HepG2 (cell line): ENCODE measurements around the gene DHX58. TPM values are rescaled to one million over a fixed set of nuclear protein-coding genes. Genes with fewer than 3 reads are reported as not detected.

Experiments
- FOXJ3 ChIP-seq: sonication (generic); formaldehyde crosslinking; IDR thresholded peaks from 2 replicates; pipeline ENCODE4 v1.4.0; 2020; ENCODE audit warnings: missing genetic modification reagents, mild to moderate bottlenecking, borderline replicate concordance
- FOXM1 ChIP-seq: sonication (generic); formaldehyde crosslinking; IDR thresholded peaks from 2 replicates; pipeline ENCODE4 v1.5.0; 2020; ENCODE audit warnings: missing genetic modification reagents
- MEIS2 ChIP-seq: sonication (generic); formaldehyde crosslinking; IDR thresholded peaks from 2 replicates; pipeline ENCODE4 v1.9.0; 2021; ENCODE audit warnings: mild to moderate bottlenecking, missing genetic modification reagents
- MIXL1 ChIP-seq: IDR thresholded peaks from 2 replicates; pipeline ENCODE4 v1.6.1; 2016
- NFKB2 ChIP-seq: sonication (generic); formaldehyde crosslinking; IDR thresholded peaks from 2 replicates; pipeline ENCODE4 v1.4.0; 2020; ENCODE audit warnings: missing genetic modification reagents, borderline replicate concordance
- NFYC ChIP-seq: IDR thresholded peaks from 2 replicates; pipeline ENCODE4 v1.6.1; 2016; ENCODE audit warnings: missing genetic modification reagents, missing compliant biosample characterization
- POLR2AphosphoS2 ChIP-seq: IDR thresholded peaks from 2 replicates; pipeline ENCODE4 v1.6.1; 2011; ENCODE audit warnings: low read depth, low read length, improper control_type of control experiment
- SRSF4 ChIP-seq: fragments of 200-400 bp; formaldehyde crosslinking; IDR thresholded peaks from one replicate; pipeline ENCODE4 v1.6.1; 2018; ENCODE audit warnings: mild to moderate bottlenecking, low read depth, low read length, moderate library complexity; ENCODE audit not compliant: poor library complexity, severe bottlenecking
- ZNF256 ChIP-seq: sonication (generic); formaldehyde crosslinking; conservative IDR thresholded peaks from 2 replicates; pipeline ENCODE4 v1.4.0; 2020; ENCODE audit warnings: missing genetic modification reagents
- ZNF558 ChIP-seq: sonication (generic); formaldehyde crosslinking; IDR thresholded peaks from 2 replicates; pipeline ENCODE4 v1.9.0; 2022; ENCODE audit warnings: mild to moderate bottlenecking, missing genetic modification reagents, borderline replicate concordance
- ZNF790 ChIP-seq: sonication (generic); formaldehyde crosslinking; IDR thresholded peaks from 2 replicates; pipeline ENCODE4 v1.8.0; 2022; ENCODE audit warnings: missing genetic modification reagents, mild to moderate bottlenecking, borderline replicate concordance
- polyA plus RNA-seq, 8 experiments: library from polyadenylated mRNA; depleted of rRNA in 3 of 8; stranded (reverse) in 7 of 8; unstranded in 1 of 8; fragments of >200 nt; fragmentation: Illumina TruSeq in 4 of 8; extraction: Trizol in 4 of 8; gene quantifications; 2 replicates each; pipeline versions ENCODE4 v1.2.1 to v1.2.3, GENCODE V29; 2011 to 2016; ENCODE audit warnings: low read depth in 4 of 8, missing spikeins in 1 of 8, mixed read lengths in 1 of 8; ENCODE audit not compliant: insufficient read depth in 1 of 8
- total RNA-seq, 5 experiments: library from RNA; depleted of rRNA; stranded (reverse); fragments of >200 nt; fragmentation: Illumina TruSeq; extraction: Trizol; gene quantifications; 2 replicates each; pipeline ENCODE4 v1.2.3, GENCODE V29; 2016; ENCODE audit warnings: low read depth in 1 of 5
- TF ChIP-seq, protein P1 (sequence below): sonication (generic); formaldehyde crosslinking; IDR thresholded peaks from 2 replicates; pipeline ENCODE4 v1.5.0; 2020; ENCODE audit warnings: missing genetic modification reagents, mild to moderate bottlenecking, borderline replicate concordance
- TF ChIP-seq, protein P2 (sequence below): sonication (generic); formaldehyde crosslinking; IDR thresholded peaks from 2 replicates; pipeline ENCODE4 v1.8.1; 2023; ENCODE audit warnings: missing genetic modification reagents, mild to moderate bottlenecking, borderline replicate concordance
- TF ChIP-seq, protein P3 (sequence below): sonication (generic); formaldehyde crosslinking; IDR thresholded peaks from 2 replicates; pipeline ENCODE4 v1.4.0; 2020; ENCODE audit warnings: missing genetic modification reagents
- TF ChIP-seq, protein P4 (sequence below): sonication (generic); formaldehyde crosslinking; IDR thresholded peaks from 2 replicates; pipeline ENCODE4 v1.5.0; 2020; ENCODE audit warnings: mild to moderate bottlenecking, missing genetic modification reagents, borderline replicate concordance
- TF ChIP-seq, protein P5 (sequence below): sonication (generic); formaldehyde crosslinking; IDR thresholded peaks from 2 replicates; pipeline ENCODE4 v1.8.1; 2023; ENCODE audit warnings: mild to moderate bottlenecking, inconsistent platforms, moderate library complexity, missing genetic modification reagents, borderline replicate concordance
- TF ChIP-seq, protein P6 (sequence below): sonication (generic); formaldehyde crosslinking; IDR thresholded peaks from 2 replicates; pipeline ENCODE4 v1.4.0; 2020; ENCODE audit warnings: missing genetic modification reagents
- TF ChIP-seq, protein P7 (sequence below): sonication (generic); formaldehyde crosslinking; IDR thresholded peaks from 2 replicates; pipeline ENCODE4 v1.8.1; 2023; ENCODE audit warnings: missing genetic modification reagents, inconsistent platforms, borderline replicate concordance

Gene DHX58
- total and polyA plus RNA-seq, 2 of the 13 experiments (the other 11 are each of a cell fraction or from before 2014, with no cell fraction given) = 6.7 to 7.8 TPM

DNA sequence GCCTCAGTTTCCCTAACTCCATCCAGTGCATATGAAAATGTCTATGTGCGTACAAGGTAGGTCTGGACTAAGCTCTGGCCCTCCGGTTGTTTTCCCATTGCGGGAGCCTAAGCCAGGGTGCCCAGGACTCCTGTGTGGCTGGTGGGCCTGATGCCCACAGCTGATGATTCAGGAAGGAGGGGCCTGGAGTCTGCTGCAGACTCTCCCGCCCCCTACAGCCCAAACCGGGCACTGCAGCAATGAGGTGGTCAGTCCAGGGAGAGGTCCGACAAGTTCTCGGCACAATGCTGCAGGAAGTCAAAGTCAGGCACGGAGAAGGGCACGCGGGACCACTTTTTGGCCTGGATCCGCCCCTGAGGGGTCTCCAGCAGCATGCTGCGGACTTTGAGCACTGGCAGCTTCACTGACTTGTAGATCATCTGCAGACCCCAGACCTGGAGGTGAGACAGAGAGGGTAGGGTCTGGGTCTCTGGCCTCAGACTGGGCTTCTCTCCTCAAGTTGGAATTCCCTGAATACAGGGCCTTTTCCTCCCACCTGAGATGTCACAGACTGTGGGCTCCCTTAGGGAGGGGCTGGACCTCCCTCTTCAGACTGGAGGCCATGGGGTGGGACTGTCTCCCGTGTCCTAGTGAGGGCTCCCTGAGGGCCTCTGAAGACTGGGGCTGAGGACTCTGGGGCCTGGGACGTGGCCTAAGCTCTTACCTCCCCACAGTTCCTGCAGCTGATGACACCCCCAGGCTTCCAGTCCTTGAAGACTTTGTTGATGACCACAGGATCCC is 10.8 kb downstream of the DHX58 start (continued):
- TF ChIP-seq, protein P1, sequence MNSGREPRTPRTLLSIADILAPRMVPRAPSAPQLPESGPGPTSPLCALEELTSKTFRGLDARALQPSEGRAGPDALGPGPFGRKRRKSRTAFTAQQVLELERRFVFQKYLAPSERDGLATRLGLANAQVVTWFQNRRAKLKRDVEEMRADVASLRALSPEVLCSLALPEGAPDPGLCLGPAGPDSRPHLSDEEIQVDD (CRISPR knock-in tag) = no peak
- TF ChIP-seq FOXM1 (CRISPR knock-in tag) (no peak), SRSF4 (no peak), MEIS2 (no peak), NFKB2 (CRISPR knock-in tag) (no peak; the same call in 1 of the 2 replicates), ZNF256 (CRISPR knock-in tag) (no peak; the same call in 1 of the 2 replicates), FOXJ3 (no peak), POLR2AphosphoS2 (no peak), NFYC (CRISPR knock-in tag) (no peak), ZNF558 (CRISPR knock-in tag) (no peak), ZNF790 (CRISPR knock-in tag) (no peak), MIXL1 (peak; percentile 69; the same call in 1 of the 2 replicates)
- TF ChIP-seq, protein P2, sequence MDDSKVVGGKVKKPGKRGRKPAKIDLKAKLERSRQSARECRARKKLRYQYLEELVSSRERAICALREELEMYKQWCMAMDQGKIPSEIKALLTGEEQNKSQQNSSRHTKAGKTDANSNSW (CRISPR knock-in tag) = no peak
- TF ChIP-seq, protein P3, sequence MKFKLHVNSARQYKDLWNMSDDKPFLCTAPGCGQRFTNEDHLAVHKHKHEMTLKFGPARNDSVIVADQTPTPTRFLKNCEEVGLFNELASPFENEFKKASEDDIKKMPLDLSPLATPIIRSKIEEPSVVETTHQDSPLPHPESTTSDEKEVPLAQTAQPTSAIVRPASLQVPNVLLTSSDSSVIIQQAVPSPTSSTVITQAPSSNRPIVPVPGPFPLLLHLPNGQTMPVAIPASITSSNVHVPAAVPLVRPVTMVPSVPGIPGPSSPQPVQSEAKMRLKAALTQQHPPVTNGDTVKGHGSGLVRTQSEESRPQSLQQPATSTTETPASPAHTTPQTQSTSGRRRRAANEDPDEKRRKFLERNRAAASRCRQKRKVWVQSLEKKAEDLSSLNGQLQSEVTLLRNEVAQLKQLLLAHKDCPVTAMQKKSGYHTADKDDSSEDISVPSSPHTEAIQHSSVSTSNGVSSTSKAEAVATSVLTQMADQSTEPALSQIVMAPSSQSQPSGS (CRISPR knock-in tag) = peak; percentile 26; the same call in 1 of the 2 replicates
- TF ChIP-seq, protein P4, sequence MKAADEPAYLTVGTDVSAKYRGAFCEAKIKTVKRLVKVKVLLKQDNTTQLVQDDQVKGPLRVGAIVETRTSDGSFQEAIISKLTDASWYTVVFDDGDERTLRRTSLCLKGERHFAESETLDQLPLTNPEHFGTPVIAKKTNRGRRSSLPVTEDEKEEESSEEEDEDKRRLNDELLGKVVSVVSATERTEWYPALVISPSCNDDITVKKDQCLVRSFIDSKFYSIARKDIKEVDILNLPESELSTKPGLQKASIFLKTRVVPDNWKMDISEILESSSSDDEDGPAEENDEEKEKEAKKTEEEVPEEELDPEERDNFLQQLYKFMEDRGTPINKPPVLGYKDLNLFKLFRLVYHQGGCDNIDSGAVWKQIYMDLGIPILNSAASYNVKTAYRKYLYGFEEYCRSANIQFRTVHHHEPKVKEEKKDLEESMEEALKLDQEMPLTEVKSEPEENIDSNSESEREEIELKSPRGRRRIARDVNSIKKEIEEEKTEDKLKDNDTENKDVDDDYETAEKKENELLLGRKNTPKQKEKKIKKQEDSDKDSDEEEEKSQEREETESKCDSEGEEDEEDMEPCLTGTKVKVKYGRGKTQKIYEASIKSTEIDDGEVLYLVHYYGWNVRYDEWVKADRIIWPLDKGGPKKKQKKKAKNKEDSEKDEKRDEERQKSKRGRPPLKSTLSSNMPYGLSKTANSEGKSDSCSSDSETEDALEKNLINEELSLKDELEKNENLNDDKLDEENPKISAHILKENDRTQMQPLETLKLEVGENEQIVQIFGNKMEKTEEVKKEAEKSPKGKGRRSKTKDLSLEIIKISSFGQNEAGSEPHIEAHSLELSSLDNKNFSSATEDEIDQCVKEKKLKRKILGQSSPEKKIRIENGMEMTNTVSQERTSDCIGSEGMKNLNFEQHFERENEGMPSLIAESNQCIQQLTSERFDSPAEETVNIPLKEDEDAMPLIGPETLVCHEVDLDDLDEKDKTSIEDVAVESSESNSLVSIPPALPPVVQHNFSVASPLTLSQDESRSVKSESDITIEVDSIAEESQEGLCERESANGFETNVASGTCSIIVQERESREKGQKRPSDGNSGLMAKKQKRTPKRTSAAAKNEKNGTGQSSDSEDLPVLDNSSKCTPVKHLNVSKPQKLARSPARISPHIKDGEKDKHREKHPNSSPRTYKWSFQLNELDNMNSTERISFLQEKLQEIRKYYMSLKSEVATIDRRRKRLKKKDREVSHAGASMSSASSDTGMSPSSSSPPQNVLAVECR (CRISPR knock-in tag) = peak; percentile 26; the same call in 1 of the 2 replicates
- TF ChIP-seq, protein P5, sequence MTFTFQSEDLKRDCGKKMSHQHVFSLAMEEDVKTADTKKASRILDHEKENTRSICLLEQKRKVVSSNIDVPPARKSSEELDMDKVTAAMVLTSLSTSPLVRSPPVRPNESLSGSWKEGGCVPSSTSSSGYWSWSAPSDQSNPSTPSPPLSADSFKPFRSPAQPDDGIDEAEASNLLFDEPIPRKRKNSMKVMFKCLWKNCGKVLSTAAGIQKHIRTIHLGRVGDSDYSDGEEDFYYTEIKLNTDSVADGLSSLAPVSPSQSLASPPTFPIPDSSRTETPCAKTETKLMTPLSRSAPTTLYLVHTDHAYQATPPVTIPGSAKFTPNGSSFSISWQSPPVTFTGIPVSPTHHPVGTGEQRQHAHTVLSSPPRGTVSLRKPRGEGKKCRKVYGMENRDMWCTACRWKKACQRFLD = no peak
- TF ChIP-seq, protein P6, sequence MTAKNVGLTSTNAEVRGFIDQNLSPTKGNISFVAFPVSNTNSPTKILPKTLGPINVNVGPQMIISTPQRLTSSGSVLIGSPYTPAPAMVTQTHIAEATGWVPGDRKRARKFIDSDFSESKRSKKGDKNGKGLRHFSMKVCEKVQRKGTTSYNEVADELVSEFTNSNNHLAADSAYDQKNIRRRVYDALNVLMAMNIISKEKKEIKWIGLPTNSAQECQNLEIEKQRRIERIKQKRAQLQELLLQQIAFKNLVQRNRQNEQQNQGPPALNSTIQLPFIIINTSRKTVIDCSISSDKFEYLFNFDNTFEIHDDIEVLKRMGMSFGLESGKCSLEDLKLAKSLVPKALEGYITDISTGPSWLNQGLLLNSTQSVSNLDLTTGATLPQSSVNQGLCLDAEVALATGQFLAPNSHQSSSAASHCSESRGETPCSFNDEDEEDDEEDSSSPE (CRISPR knock-in tag) = no peak
- TF ChIP-seq, protein P7, sequence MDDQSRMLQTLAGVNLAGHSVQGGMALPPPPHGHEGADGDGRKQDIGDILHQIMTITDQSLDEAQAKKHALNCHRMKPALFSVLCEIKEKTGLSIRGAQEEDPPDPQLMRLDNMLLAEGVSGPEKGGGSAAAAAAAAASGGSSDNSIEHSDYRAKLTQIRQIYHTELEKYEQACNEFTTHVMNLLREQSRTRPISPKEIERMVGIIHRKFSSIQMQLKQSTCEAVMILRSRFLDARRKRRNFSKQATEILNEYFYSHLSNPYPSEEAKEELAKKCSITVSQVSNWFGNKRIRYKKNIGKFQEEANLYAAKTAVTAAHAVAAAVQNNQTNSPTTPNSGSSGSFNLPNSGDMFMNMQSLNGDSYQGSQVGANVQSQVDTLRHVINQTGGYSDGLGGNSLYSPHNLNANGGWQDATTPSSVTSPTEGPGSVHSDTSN (CRISPR knock-in tag) = no peak
